HUDEP-2 (cell line): ENCODE measurements around the gene SNRNP35.
"Not testable (repeated sequence)": the region's sequence is repeated elsewhere in the genome, so short reads cannot be mapped to it uniquely, and the experiment has no call there.

Source experiments
- DNase-seq, 76 experiments: peaks; one replicate each; lab custom pipeline; 2025; ENCODE audit not compliant: unreplicated experiment in 76 of 76; lab: John Stamatoyannopoulos, UW

The SNRNP35 gene

DNA sequence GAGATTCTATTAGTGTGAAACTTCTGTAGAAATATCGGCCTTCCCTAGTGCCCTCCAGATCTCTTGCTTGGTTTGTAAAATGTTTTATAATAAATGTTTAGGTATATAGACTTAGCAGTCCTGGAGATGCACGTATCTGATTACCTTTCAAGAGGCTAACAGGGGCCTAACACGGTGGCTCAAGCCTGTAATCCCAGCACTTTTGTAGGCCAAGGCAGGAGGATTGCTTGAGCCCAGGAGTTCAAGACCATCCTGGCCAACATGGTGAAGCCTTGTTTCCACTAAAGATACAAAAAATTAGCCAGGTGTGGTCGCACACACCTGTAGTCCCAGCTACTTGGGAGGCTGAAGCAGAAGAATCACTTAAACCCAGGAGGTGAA is 11.6 kb upstream of the SNRNP35 start:
- no peak for DNase-seq

DNA sequence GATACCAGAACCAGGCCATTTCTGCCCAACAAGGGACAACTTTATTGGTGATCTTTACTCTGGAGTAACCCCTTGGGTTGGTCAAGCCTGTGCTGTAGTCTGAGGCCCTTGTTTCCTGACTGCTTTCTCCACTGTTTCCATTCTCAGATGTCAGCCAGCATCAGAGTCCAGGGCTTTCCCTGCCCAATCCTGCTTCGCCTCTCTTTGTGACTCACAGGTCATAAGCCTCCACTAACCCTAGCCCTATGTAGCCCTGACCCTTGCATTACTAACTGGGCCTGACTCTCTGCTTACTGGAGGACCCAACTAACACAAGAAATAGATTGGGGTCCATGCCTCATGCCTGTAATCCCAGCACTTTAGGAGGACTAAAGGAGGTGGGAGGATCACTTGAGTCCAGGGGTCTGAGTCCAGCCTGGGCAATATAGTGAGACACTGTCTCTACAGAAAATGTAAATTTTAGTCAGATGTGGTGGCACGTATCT is 8.6 kb upstream of the SNRNP35 start:
- DNase-seq, result no peak

DNA sequence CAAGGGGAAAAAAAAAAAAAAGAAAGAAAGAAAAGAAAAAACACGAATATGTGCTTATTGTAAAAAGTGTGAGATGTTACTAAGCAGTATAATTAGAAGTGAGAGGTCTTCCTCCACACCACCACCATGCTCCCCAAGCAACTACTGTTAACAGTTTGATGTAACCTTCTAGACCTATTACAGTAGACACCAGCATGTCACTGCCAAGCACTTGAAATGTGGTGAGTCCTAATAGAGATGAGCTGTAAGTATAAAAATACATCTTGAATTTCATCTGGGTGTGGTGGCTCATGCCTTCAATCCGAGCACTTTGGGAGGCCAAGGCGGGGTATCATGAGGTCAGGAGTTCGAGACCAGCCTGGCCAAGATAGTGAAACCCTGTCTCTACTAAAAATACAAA is 8.1 kb upstream of the SNRNP35 start:
- no peak for DNase-seq

DNA sequence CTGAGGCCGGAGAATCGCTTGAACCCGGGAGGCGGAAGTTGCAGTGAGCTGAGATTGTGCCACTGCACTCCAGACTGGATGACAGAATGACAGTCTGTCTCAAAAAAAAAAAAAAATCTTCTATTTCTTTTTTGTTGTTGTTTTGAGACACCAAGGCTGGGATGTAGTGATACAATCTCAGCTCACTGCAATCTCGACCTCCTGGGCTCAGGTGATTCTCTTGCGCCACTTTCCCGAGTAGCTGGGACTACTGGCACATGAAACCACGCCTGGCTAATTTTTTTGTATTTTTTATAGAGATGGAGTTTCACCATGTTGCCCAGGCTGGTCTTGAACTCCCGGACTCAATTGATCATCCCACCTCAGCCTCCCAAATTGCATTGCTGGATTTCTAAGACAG is 7.3 kb upstream of the SNRNP35 start:
- DNase-seq, result no peak

DNA sequence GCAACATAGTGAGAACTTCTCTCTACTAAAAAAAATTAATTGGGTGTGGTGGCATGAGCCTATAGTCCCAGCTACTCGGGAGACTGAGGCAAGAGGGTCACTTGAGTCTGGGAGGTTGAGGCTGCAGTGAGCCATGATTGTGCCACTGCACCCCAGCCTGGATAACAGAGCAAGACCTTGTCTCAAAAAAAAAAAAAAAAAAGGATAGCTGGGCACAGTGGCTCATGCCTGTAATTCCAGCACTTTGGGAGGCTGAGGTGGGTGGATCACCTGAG is 5.7 kb upstream of the SNRNP35 start:
- DNase-seq, result not testable (repeated sequence)

DNA sequence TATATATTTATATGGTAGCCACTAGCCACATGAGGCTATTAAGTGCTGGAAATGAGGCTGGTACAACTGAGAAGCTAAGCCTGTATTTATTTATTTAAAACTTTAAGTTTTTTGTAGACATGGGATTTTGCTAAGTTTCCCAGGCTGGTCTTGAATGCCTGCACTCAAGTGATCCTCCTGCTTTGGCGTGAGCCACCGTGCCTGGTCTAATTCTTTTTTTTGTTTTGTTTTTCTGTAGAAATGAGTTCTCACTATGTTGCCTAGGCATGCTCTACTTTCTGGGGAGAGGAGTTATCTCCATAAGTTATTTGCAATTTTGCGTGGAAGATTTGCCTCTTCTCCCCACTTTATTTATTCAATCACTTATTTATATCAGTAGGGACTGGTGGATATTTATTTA is 4.8 kb upstream of the SNRNP35 start:
- no peak for DNase-seq

DNA sequence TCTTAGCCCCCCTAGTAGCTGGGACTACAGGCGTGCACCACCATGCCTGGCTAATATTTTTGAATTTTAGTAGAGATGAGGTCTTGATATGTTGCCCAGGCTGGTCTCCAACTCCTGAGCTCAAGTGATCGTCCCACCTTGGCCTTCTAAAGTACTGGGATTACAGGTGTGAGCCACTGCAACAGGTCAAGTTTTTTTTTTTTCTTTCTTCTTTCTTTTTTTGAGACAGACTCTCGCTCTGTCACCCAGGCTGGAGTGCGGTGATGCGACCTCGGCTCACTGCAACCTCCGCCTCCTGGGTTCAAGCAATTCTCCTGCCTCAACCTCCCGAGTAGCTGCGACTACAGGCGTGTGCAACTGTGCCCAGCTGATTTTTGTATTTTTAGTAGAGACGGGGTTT is 5.2 kb downstream of the SNRNP35 start:
- not testable (repeated sequence) for DNase-seq

DNA sequence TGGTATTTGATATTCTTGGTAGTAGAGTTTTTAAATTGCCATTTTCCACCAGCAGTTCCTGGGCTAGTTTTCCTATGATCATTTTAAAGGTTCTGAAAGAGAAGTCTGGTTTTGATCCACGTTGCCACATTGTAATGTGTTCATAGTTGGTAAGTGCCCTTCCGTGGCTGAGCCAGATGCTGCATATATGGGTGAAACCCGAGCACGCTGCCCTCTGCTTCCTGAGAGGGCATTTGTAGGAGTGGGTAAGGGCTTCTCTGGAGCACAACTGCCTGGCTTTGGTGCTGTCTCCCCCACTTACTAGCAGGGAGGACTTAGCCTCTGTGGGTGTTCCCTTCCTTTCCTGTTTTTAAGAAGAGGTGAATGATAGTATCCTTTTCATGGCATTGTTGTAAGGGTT is 7.1 kb downstream of the SNRNP35 start:
- DNase-seq, result no peak

DNA sequence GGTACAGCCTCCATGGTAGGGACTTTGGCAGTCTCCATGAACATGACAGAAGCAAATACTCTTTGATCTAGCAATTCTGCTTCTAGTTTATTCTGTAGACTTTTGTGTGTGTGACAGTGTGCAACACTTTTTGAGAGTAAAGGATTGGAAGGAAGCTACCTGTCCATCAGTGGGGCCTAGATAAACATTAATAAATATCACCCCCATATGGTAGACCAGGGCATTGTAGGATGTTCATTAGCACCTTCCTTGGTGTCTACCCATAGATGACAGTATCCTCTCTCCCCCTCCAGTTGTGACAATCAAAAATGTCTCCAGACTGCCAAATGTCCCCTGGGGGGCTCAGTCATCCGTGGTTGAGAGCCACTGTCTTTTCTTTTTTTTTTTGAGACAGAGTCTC is 10.8 kb downstream of the SNRNP35 start:
- DNase-seq, result no peak

DNA sequence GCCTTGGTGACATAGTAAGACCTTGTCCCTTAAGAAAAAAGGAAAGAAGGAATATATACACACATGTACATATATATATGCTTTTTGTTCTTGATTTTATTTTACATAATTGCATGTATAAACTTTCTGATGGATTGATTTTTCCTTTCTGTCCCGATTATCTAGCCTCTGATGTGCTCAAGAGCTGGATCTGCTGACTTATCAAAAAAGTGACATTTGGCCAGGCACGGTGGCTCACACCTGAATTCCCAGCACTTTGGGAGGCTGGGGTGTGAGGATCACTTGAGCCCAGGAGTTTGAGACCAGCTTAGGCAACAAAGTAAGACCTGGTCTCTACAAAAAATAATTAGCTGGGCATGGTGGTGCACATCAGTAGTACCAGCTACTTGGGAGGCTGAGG is 12.0 kb downstream of the SNRNP35 start:
- DNase-seq, result no peak

DNA sequence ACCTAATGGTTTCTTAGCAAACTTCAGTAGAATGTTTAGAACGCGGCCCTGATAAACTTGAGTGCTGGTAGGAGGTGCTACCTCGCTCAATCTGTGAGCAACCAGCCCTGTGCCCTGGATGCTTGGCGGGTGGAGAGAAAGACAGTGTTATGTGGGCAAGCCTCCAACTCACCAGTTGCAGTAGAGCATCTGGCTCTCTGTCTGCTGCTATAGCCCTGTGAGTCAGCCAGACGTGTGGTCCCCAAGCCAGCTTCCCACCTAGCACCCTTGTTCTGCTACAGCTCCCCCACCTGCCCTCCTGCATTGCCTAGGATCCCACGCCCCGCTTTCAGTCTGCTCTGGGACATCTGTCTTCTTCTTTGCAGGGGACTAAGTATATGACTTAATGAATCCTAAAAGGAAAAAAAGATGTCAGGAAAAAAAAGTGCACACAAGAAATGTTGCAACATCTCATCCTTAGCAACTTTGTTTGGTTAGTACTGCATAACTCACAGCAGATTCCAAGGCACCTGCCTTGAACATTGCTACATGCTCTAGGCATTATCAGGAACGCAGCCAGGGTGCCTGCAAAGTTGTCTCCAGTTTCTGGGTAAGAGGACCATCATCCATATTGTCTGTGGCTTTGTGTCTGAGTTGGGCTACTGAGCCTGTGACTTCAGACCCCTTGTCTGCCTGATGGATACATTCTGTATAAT is 13.6 kb downstream of the SNRNP35 start:
- DNase-seq, result no peak

DNA sequence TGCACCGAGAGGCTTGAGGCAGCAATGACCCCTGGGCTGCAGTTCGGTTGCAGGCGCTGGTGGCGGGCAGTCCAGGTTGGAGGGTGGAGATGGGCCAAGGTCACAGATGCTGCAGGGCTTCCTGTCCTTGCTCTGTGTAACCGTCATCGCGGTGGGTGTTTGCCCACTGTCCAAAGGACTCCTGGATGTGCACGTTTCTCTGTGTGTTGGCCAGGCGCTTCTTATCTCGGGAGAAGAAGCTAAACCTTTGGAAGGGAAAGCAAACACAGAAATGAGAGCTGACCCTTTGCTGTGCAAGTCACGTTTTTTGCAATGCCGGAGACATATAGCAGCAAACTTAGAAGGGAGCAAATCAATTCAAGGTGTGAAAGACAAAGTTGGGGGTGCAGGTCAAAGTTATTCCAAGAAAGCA is 14.5 kb downstream of the SNRNP35 start:
- no peak for DNase-seq

DNA sequence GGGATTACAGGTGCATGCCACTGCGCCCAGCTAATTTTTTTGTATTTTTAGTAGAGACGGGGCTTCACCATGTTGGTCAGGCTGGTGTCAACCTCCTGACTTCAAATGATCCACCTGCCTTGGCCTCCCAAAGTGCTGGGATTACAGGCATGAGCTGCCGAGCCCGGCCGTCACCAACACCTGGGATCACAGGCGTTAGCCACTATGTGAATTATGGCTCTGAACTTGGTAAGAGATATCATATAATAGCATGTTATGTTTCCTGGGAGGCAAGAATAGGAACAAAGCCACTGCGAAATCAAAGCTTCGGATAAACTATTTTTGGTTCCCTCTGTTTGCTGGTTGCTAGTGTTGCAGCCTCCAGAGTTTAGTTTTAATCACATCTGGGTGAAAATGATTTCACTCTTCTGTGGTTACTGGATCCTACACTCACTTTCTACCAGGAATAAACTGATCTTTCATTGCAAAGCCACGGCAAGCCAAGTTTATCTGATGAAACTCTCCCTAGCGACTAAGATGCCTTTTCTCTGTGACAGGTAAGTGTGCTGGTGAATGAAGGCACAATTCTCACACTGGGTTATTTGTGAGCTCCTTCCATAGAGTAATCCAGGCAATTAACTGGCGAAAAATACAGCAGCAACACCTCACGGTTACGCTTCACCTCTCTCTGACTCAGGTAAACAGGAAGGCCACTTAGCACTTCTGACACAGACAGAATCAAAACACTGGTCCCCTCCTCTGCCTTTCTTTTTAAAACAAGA is 16.7 kb downstream of the SNRNP35 start:
- DNase-seq, result no peak

DNA sequence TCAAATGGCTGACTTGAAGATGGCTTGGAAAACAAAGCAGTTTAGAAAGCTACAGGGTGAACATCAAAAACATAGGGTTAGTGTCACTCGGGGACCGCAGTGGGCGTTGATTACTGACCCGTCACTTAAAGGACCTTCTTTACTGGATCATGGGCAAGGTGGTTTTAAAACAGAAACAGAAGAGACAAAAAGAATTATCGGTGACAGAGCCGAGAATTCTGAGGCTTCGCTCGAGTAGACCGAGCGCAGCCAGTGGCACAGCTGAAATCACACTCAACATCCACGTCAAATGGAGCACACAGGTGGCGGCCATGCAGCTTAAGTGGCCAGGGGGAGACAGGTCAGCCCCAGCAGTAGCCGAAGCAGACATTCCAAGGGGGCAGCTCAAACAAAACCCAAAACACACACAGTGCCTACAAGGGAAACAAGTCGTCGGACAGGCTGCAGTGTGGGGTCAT is 17.3 kb downstream of the SNRNP35 start:
- DNase-seq, result no peak

DNA sequence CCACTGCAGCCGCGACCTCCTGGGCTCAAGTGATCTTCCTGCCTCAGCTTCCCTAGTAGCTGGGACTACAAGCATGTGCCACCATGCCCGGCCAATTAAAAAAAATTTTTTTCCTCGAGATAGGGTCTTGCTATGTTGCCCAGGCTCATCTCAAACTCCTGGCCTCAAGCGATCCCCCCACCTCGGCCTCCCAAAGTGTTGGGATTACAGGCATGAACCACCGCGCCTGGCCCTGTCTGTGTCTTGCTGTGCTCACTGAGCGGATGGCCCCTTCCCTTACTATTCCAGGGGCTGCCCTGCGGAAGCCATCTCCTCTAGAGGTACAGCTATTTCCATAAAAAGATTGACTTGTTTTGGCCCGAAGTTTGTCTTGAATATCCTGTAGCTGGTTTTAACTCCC is 20.1 kb downstream of the SNRNP35 start:
- no peak for DNase-seq

DNA sequence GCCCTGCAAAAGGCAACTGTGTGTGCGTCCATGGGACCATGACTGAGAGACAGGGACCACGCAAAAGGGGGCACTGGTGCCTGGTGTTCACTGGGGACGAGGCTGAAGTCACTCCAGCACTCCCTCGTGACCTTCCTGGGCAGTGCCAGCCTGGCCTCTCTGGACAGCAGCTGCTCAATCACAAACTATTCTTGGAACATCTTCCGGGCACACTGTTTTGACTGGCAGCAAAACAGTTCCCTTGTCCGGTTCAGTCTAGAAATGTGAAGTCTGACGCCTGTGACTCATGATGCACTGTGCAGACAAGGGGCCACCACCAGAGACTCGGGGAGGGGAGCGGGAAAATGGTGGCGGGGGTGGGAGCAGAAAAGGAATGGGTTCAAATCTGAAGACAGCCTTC is 20.8 kb downstream of the SNRNP35 start:
- no peak for DNase-seq

DNA sequence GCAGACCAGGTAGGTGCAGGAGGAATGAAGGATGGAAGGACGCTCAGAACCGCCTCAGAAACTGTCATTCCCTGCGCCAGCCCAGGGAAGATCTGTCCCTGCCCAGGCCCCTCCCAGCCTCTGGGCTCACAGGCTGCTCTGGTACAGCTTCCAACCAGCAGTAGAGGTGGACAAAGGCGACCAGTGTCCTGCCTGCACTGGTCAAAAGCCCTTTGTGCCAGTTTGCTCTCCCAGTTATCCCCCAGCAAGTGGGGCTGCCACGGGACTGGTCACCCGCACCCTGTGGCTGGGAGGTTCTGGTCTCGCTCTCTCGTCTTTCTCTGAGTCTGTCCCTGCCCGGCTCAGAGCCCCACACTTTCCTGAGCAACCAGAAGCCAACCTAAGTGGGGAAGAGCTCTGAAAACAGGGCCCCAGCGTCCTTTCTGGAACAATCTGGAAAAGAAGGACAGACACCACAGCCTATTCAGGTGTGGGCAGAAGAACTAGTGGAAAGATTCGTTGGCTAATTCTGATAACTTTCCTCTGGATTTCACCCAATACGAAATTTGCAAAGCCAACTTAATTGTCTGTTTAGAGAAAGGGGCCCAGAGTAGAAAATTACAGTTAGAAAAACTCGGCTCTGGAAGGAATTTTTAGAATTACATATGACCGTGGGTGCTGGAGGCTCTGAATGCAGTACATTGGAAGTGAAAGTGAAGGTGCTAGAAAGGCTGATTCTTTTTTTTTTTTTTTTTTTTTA is 21.7 kb downstream of the SNRNP35 start:
- DNase-seq, result no peak

DNA sequence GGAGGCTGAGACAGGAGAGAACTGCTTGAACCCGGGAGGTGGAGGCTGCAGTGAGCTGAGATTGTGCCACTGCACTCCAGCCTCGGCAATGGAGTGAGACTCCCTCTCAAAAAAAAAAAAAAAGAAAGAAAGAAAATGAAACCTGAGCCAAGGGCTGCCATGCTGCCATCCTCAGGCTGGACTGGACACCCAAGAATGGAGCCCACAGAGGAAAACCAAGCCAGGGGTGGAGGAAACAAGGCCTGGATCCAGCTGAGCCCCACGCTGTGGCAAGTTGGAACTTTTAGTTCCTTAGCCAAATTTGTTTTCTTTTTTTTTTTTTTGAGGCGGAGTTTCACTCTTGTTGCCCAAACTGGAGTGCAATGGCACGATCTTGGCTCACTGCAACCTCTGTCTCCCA is 23.3 kb downstream of the SNRNP35 start:
- not testable (repeated sequence) for DNase-seq

DNA sequence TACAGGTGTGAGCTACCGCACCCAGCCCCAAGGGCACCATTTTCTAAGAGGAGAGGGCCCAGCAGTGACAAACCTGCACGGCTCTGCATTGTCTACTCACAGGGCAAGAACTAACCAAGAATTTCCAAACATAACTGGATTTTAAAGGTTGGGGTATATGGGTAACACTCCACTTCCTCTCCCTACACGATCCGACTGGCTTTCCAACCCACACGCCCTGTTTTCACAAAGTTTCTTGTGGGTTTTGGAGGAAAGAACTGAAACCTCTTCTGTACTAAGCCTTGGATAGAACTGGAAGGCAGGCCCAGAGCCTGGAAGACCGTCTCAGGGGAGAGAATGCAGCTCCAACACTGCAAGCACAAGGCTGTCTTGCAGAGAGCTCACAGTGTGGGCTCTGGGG is 24.9 kb downstream of the SNRNP35 start:
- no peak for DNase-seq

DNA sequence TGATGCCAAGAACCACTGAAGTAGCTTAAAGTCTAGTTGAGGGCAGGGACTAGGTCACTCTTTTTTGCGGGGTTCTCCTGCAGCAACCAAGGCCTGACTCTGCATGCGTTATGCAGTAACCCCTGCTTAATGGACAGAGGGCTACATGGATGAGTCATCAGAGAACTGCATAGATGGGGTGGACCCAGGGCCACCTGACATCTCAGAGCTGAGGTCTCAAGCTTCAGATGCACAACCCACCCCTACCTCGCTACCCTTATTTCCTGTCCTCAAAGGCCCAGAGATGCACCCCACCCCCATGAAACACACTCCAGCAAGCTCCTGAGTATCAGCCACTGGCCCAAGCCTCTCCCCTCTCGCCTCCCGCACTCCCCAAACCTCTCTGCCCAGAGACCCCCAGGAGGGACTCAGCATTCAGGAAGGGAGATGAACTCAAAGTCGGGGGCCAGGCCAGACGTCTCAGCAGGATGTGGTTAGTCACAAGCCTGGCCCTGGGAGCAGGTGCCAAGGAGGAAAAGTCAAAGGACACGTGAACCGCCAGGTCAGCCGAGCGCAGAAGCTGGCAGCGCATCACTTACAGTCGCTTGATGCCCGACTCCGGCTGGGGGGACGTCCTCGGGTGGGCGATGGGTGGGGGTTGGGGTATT is 25.8 kb downstream of the SNRNP35 start:
- DNase-seq, result no peak

DNA sequence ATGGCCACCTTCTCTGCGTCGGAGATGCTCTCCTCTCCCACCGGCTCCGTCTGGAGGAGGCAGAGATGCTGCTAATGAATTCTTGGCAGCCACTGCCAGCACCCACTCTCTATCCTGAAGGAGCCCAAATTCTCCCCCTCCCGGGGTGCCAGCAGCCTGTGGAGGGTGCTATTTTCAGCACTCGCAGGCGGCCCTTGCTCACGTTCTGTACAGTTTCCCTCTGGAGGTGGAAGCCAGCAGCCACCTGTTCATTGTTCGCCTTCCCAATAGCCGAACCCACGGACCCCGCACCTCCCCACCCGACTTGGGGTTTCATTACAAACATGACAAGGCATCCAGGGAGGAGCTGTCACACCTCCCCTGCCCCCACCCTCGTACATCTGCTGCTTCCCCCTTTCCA is 27.8 kb downstream of the SNRNP35 start:
- no peak for DNase-seq
